H9 (cell line): ENCODE data around the gene ZKSCAN3. TPM values are rescaled to one million over a fixed set of nuclear protein-coding genes. Genes with fewer than 3 reads are reported as not detected.

Source experiments
- DNase-seq: peaks from one replicate; pipeline ENCODE4 v3.0.0-alpha.2; 2017
- H2AFZ ChIP-seq: one replicate; pipeline ENCODE4 v1.6.1; 2013; ENCODE audit warnings: mild to moderate bottlenecking, low read length, control low read depth, moderate library complexity
- H2AK5ac ChIP-seq: 2 replicates; pipeline ENCODE4 v1.6.1; 2013; ENCODE audit warnings: low read length, control low read depth, mixed read lengths; ENCODE audit not compliant: insufficient read length
- H2BK120ac ChIP-seq: one replicate; pipeline ENCODE4 v1.6.1; 2013; ENCODE audit warnings: low read depth, mild to moderate bottlenecking, low read length, control low read depth, inconsistent platforms; ENCODE audit not compliant: poor library complexity, severe bottlenecking
- H2BK12ac ChIP-seq: 2 replicates; pipeline ENCODE4 v1.6.1; 2013; ENCODE audit warnings: low read length, control low read depth, mixed read lengths, low read depth; ENCODE audit not compliant: insufficient read length
- H2BK15ac ChIP-seq: 2 replicates; pipeline ENCODE4 v1.6.1; 2013; ENCODE audit warnings: low read depth, low read length, control low read depth
- H2BK20ac ChIP-seq: one replicate; pipeline ENCODE4 v1.6.1; 2013; ENCODE audit warnings: low read depth, mild to moderate bottlenecking, low read length, control low read depth, inconsistent platforms; ENCODE audit not compliant: poor library complexity, severe bottlenecking
- H2BK5ac ChIP-seq: 2 replicates; pipeline ENCODE4 v1.6.1; 2013; ENCODE audit warnings: low read length, control low read depth, mixed read lengths; ENCODE audit not compliant: insufficient read length
- H3K14ac ChIP-seq: 2 replicates; pipeline ENCODE4 v1.6.1; 2013; ENCODE audit warnings: low read length, control low read depth; ENCODE audit not compliant: insufficient read depth
- H3K18ac ChIP-seq: 2 replicates; pipeline ENCODE4 v1.6.1; 2013; ENCODE audit warnings: low read depth, mild to moderate bottlenecking, mixed read lengths, low read length, control low read depth; ENCODE audit not compliant: insufficient read length
- H3K23ac ChIP-seq: 2 replicates; pipeline ENCODE4 v1.6.1; 2013; ENCODE audit warnings: low read length, control low read depth, mixed read lengths, low read depth; ENCODE audit not compliant: insufficient read length
- H3K23me2 ChIP-seq: 2 replicates; pipeline ENCODE4 v1.6.1; 2013; ENCODE audit warnings: low read depth, mild to moderate bottlenecking, mixed read lengths, low read length, control low read depth; ENCODE audit not compliant: insufficient read length, poor library complexity, severe bottlenecking
- H3K27ac ChIP-seq: 2 replicates; pipeline ENCODE4 v1.5.1; 2013; ENCODE audit warnings: low read length, control low read depth, mixed read lengths, low read depth; ENCODE audit not compliant: insufficient read length
- H3K27me3 ChIP-seq: 2 replicates; pipeline ENCODE4 v1.6.1; 2013; ENCODE audit warnings: low read length, control low read depth, inconsistent platforms; ENCODE audit not compliant: insufficient read depth
- H3K4ac ChIP-seq: 2 replicates; pipeline ENCODE4 v1.6.1; 2013; ENCODE audit warnings: low read depth, mild to moderate bottlenecking, control low read depth, inconsistent platforms, low read length, moderate library complexity
- H3K4me1 ChIP-seq: 2 replicates; pipeline ENCODE4 v1.6.1; 2013; ENCODE audit warnings: low read length, control low read depth, inconsistent platforms; ENCODE audit not compliant: insufficient read depth
- H3K4me2 ChIP-seq: 2 replicates; pipeline ENCODE4 v1.6.1; 2013; ENCODE audit warnings: low read length, control low read depth, mixed read lengths; ENCODE audit not compliant: insufficient read length, insufficient read depth
- H3K56ac ChIP-seq: 2 replicates; pipeline ENCODE4 v1.6.1; 2013; ENCODE audit warnings: low read depth, mild to moderate bottlenecking, mixed read lengths, low read length, control low read depth; ENCODE audit not compliant: insufficient read length
- H3K79me1 ChIP-seq: 2 replicates; pipeline ENCODE4 v1.6.1; 2013; ENCODE audit warnings: low read depth, mild to moderate bottlenecking, moderate library complexity, low read length, control low read depth, inconsistent platforms; ENCODE audit not compliant: insufficient read depth, poor library complexity, severe bottlenecking
- H3K79me2 ChIP-seq: 2 replicates; pipeline ENCODE4 v1.6.1; 2013; ENCODE audit warnings: low read length, control low read depth, inconsistent platforms; ENCODE audit not compliant: insufficient read depth
- H3K9ac ChIP-seq: 2 replicates; pipeline ENCODE4 v1.6.1; 2013; ENCODE audit warnings: low read length, control low read depth, mixed read lengths; ENCODE audit not compliant: insufficient read length; ENCODE audit errors: extremely low read depth
- H3K9me3 ChIP-seq: one replicate; pipeline ENCODE4 v1.6.1; 2013; ENCODE audit warnings: low read depth, low read length, inconsistent platforms; ENCODE audit not compliant: control insufficient read depth
- H3T11ph ChIP-seq: one replicate; pipeline ENCODE4 v1.6.1; 2013; ENCODE audit warnings: mild to moderate bottlenecking, low read length, control low read depth, inconsistent platforms
- H4K20me1 ChIP-seq: one replicate; pipeline ENCODE4 v1.6.1; 2013; ENCODE audit not compliant: control insufficient read depth, insufficient read length, insufficient read depth
- H4K5ac ChIP-seq: 2 replicates; pipeline ENCODE4 v1.6.1; 2013; ENCODE audit warnings: low read depth, mild to moderate bottlenecking, mixed read lengths, low read length, control low read depth; ENCODE audit not compliant: insufficient read length
- H4K8ac ChIP-seq: replicated peaks from 2 replicates; pipeline ENCODE4 v1.6.1; 2013; ENCODE audit warnings: low read length, control low read depth, mixed read lengths, low read depth; ENCODE audit not compliant: insufficient read length
- H4K91ac ChIP-seq: 2 replicates; pipeline ENCODE4 v1.6.1; 2013; ENCODE audit warnings: low read depth, mild to moderate bottlenecking, moderate library complexity, mixed read lengths, low read length, control low read depth; ENCODE audit not compliant: insufficient read length
- H3K27ac Mint-ChIP-seq, 3 experiments: 2 replicates in 2 of 3; 3 replicates in 1 of 3; pipeline ENCODE4 v1.8.0; 2020 to 2021; ENCODE audit warnings: mixed read lengths in 3 of 3, mild to moderate bottlenecking in 1 of 3, moderate library complexity in 1 of 3
- H3K27me3 Mint-ChIP-seq: 2 replicates; pipeline ENCODE4 v1.8.0; 2021; ENCODE audit warnings: low read depth, mild to moderate bottlenecking, moderate library complexity, mixed read lengths
- H3K36me3 Mint-ChIP-seq, 3 experiments: 2 replicates in 2 of 3; 3 replicates in 1 of 3; pipeline ENCODE4 v1.8.0; 2020 to 2021; ENCODE audit warnings: low read depth in 3 of 3, mixed read lengths in 3 of 3; ENCODE audit not compliant: insufficient read depth in 1 of 3
- H3K4me1 Mint-ChIP-seq, 2 experiments: 2 replicates each; pipeline ENCODE4 v1.8.0; 2020; ENCODE audit warnings: mixed read lengths in 2 of 2
- H3K4me3 Mint-ChIP-seq, 2 experiments: 2 replicates in 1 of 2; 3 replicates in 1 of 2; pipeline ENCODE4 v1.8.0; 2020 to 2021; ENCODE audit warnings: mild to moderate bottlenecking in 2 of 2, mixed read lengths in 2 of 2, moderate library complexity in 1 of 2
- H3K9me3 Mint-ChIP-seq, 2 experiments: 2 replicates in 1 of 2; 3 replicates in 1 of 2; pipeline ENCODE4 v1.8.0; 2020; ENCODE audit warnings: mild to moderate bottlenecking in 2 of 2, mixed read lengths in 2 of 2, moderate library complexity in 1 of 2
- CTCF ChIP-seq: fragments of 200-600 bp; sonication (generic); conservative IDR thresholded peaks from 3 replicates; pipeline ENCODE4 v1.8.0; 2021; ENCODE audit warnings: antibody characterized with exemption, mild to moderate bottlenecking
- WGBS: extraction: QIAGEN DNeasy Blood & Tissue Kit; methylation state at CpG from one replicate; pipeline ENCODE4 v1.1.7; 2013; ENCODE audit warnings: missing lambda C conversion rate, low lambda C conversion rate, mixed read lengths; ENCODE audit not compliant: insufficient read length; ENCODE audit errors: extremely low coverage; 5-methylcytosine and 5-hydroxymethylcytosine counted together
- total RNA-seq: library from RNA; stranded (reverse); gene quantifications from 2 replicates; pipeline ENCODE4 v1.2.1, GENCODE V29; 2021

Gene ZKSCAN3
- total RNA-seq, 1 experiment from 2014 or later: 8.7 TPM

GRCh38 chr6:28335040-28335563, 14.6 kb upstream of the ZKSCAN3 start:
- no peaks in the 10 kb centered on the region for H3K9me3 ChIP-seq
- TF ChIP-seq CTCF: no peak
- no peak overlapping the region for H3K56ac ChIP-seq
- peak; percentile 97 for DNase-seq
- peaks cover 14% of the 10 kb centered on the region for H3K23me2 ChIP-seq
- peak overlapping the region; percentile 91 for H3K27ac ChIP-seq
- no peak overlapping the region for H2BK5ac ChIP-seq
- H3K23ac ChIP-seq: no peak overlapping the region
- no peaks in the 10 kb centered on the region for H4K20me1 ChIP-seq
- H4K91ac ChIP-seq: no peak overlapping the region
- no peaks in the 10 kb centered on the region for H3K79me2 ChIP-seq
- no CpG with 5 or more reads among the region's 12 CpGs for WGBS
- Mint-ChIP-seq H3K27me3 (no peaks in the 10 kb centered on the region), H3K9me3 (peaks cover 0 to 4% of the 10 kb centered on the region in 2 experiments; a peak in 1 of 5 replicates), H3K27ac (no peak overlapping the region; a peak in 1 of 7 replicates), H3K36me3 (no peaks in the 10 kb centered on the region; a peak in 2 of 7 replicates), H3K4me3 (no peak overlapping the region), H3K4me1 (peaks cover 9 to 11% of the 10 kb centered on the region in 2 experiments; a peak in 3 of 4 replicates)
- H2AK5ac ChIP-seq: no peak overlapping the region
- no peaks in the 10 kb centered on the region for H3K27me3 ChIP-seq
- peak overlapping the region; percentile 87 for H2BK120ac ChIP-seq
- H3K9ac ChIP-seq: peak overlapping the region; percentile 79
- H4K8ac ChIP-seq: no peak overlapping the region
- no peaks in the 10 kb centered on the region for H3K4me1 ChIP-seq
- peak overlapping the region; percentile 84 for H3T11ph ChIP-seq
- H3K18ac ChIP-seq: peak overlapping the region; percentile 92
- H4K5ac ChIP-seq: no peak overlapping the region
- peak overlapping the region; percentile 87 for H3K4me2 ChIP-seq
- no peak overlapping the region for H2BK15ac ChIP-seq
- no peak overlapping the region for H2BK12ac ChIP-seq
- no peak overlapping the region for H2AFZ ChIP-seq
- peak overlapping the region; percentile 96 for H3K14ac ChIP-seq
- H3K4ac ChIP-seq: peak overlapping the region; percentile 97; the same call in 1 of the 2 replicates
- H3K79me1 ChIP-seq: no peaks in the 10 kb centered on the region
- no peak overlapping the region for H2BK20ac ChIP-seq
